Choroid plexus epithelial cell (primary cell): ENCODE results near the gene CD96.

Experiments
- DNase-seq: peaks from one replicate; pipeline ENCODE4 v3.0.0-alpha.2; 2010; ENCODE audit warnings: low read depth
- H3K4me3 ChIP-seq: 2 replicates; pipeline ENCODE4 v1.5.1; 2011; ENCODE audit warnings: low read depth, mild to moderate bottlenecking, control low read depth, low read length, moderate library complexity
- CTCF ChIP-seq: conservative IDR thresholded peaks from 2 replicates; pipeline ENCODE4 v1.5.1; 2011; ENCODE audit warnings: low read depth, mild to moderate bottlenecking, control low read depth, inconsistent platforms, low read length, moderate library complexity

CD96 gene

GRCh38 chr3:111613294-111613693 lies 71.3 kb downstream of the CD96 start:
- DNase-seq = no peak
- no peak for TF ChIP-seq CTCF
- no peak overlapping the region for H3K4me3 ChIP-seq

GRCh38 chr3:111615880-111616279 lies 73.9 kb downstream of the CD96 start:
- H3K4me3 ChIP-seq = no peak overlapping the region
- no peak for TF ChIP-seq CTCF

GRCh38 chr3:111616417-111617105 lies 74.6 kb downstream of the CD96 start:
- TF ChIP-seq CTCF = peak; percentile 40
- DNase-seq = peak; percentile 24
- H3K4me3 ChIP-seq = no peak overlapping the region

More at GRCh38 chr3:111615880-111616279, 73.9 kb downstream of the CD96 start:
- DNase-seq = no peak

- TF ChIP-seq CTCF = no peak
- no peak overlapping the region for H3K4me3 ChIP-seq
- DNase-seq = no peak
Measured at GRCh38 chr3:111617406-111617805, 75.4 kb downstream of the CD96 start.

- no peak overlapping the region for H3K4me3 ChIP-seq
- no peak for DNase-seq
- no peak for TF ChIP-seq CTCF
Measured at GRCh38 chr3:111617912-111618601, 76.1 kb downstream of the CD96 start.

GRCh38 chr3:111618945-111619344 lies 76.9 kb downstream of the CD96 start:
- no peak for TF ChIP-seq CTCF
- no peak for DNase-seq
- no peak overlapping the region for H3K4me3 ChIP-seq

- no peak for TF ChIP-seq CTCF
- H3K4me3 ChIP-seq = no peak overlapping the region
- no peak for DNase-seq
Measured at GRCh38 chr3:111619833-111620232, 77.8 kb downstream of the CD96 start.
